ENCODE results near the gene NR1H3.
"Not testable (repeated sequence)": the region's sequence is repeated elsewhere in the genome, so short reads cannot be mapped to it uniquely, and the experiment has no call there.

Gene NR1H3

DNA sequence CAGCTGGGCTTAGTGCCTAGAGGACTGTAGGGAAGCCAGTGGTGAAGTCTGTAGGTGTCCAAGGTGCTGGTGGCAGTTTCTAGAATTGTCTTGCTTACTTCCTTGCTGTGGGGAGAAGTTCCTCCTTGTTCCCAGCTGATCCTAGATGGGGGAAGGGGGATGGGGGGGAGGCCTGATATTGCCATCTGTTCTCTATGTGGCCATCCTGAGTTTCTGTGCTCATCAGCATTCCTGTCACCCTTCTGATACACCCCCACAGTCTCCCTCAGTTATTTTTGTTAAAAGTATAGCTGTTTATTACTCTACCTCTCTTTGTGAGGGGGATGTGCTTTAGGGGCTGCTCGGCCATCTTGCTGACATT lies 48.7 kb downstream of the NR1H3 start:
- no peak for DNase-seq (ENCODE audit: low spot score)

- no peak for DNase-seq (ENCODE audit: low spot score)
These were observed 50.4 kb downstream of the NR1H3 start for GRCh38 chr11:47308050-47308823.

- DNase-seq (ENCODE audit: low spot score), result no peak
These were observed 57.2 kb downstream of the NR1H3 start for GRCh38 chr11:47314992-47315391.

GRCh38 chr11:47316501-47316900 lies 58.7 kb downstream of the NR1H3 start:
- not testable (repeated sequence) for DNase-seq (ENCODE audit: low spot score)

DNA sequence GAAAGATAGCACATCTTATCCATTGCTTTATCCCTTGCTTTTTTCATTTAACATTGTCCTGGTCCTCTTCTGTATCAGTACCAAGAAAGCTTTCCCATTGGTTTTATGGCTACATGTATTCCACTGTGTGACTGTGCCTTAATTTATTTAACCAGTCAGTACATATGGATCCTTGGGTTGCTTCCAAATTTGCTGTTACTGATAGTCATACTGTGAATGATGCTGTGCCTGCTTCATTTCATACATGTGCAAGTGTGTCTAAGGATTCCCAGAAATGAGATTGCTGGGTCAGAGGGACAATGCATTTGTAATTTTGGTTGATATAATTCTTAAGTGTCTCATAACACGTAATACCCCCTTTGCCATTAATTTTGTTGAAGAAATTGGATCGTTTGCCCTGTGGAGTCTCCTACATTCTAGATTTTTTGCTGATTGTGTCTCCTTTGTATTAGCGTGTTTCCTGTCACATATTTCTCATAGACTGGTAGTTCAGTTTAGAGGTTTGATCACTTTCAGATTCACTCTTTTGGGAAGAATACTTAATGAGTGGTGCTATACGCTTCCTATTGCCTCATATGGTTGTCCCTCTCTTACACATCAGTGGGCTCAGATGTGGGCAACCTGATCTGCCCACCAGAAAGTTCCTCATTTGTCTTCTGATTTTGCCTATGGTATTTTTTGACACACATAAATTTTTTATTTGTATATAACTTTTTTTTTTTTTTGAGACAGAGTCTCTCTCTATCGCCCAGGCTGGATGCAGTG lies 59.5 kb downstream of the NR1H3 start:
- no peak for DNase-seq (ENCODE audit: low spot score)

- DNase-seq (ENCODE audit: low spot score), result no peak
These were observed 60.4 kb downstream of the NR1H3 start for GRCh38 chr11:47318166-47318565.

Data from COLO829 (cell line).